Fibroblast of villous mesenchyme (primary cell): ENCODE measurements around the gene TDRD15. TPM values are rescaled to one million over a fixed set of nuclear protein-coding genes. Genes with fewer than 3 reads are reported as not detected.

Experiments
- DNase-seq: peaks from one replicate; pipeline ENCODE4 v3.0.0-alpha.2; 2010; ENCODE audit warnings: low read depth
- H3K4me3 ChIP-seq: 2 replicates; pipeline ENCODE4 v1.5.1; 2011; ENCODE audit warnings: low read depth, mild to moderate bottlenecking, low read length
- total RNA-seq: library from RNA; depleted of rRNA; stranded (reverse); fragments of >200 nt; gene quantifications from 2 replicates; pipeline ENCODE4 v1.2.3, GENCODE V29; 2012
- TF ChIP-seq, protein P1 (sequence below): IDR thresholded peaks from 2 replicates; pipeline ENCODE4 v1.5.1; 2012; ENCODE audit warnings: low read depth, mild to moderate bottlenecking, low read length; ENCODE audit not compliant: insufficient read depth

Gene TDRD15
- total RNA-seq = not detected in 2 replicates

- H3K4me3 ChIP-seq = no peak within 1 kb of the TSS
- TF ChIP-seq, protein P1, sequence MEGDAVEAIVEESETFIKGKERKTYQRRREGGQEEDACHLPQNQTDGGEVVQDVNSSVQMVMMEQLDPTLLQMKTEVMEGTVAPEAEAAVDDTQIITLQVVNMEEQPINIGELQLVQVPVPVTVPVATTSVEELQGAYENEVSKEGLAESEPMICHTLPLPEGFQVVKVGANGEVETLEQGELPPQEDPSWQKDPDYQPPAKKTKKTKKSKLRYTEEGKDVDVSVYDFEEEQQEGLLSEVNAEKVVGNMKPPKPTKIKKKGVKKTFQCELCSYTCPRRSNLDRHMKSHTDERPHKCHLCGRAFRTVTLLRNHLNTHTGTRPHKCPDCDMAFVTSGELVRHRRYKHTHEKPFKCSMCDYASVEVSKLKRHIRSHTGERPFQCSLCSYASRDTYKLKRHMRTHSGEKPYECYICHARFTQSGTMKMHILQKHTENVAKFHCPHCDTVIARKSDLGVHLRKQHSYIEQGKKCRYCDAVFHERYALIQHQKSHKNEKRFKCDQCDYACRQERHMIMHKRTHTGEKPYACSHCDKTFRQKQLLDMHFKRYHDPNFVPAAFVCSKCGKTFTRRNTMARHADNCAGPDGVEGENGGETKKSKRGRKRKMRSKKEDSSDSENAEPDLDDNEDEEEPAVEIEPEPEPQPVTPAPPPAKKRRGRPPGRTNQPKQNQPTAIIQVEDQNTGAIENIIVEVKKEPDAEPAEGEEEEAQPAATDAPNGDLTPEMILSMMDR = no peak
- no peak for DNase-seq
Observed at GRCh38 chr2:21123473-21124393, at the start of gene TDRD15. TSS of gene TDRD15 (plus strand) at chr2:21123968. CDS start at chr2:21137468, 13,500 bp downstream.

GRCh38 chr2:21078296-21078695 is 45.5 kb upstream of the TDRD15 start:
- TF ChIP-seq, protein P1 = no peak
- DNase-seq = no peak
- H3K4me3 ChIP-seq = no peak overlapping the region

- TF ChIP-seq, protein P1 = no peak
- no peak for DNase-seq
Observed at GRCh38 chr2:21083482-21083881, 40.3 kb upstream of the TDRD15 start.

DNA sequence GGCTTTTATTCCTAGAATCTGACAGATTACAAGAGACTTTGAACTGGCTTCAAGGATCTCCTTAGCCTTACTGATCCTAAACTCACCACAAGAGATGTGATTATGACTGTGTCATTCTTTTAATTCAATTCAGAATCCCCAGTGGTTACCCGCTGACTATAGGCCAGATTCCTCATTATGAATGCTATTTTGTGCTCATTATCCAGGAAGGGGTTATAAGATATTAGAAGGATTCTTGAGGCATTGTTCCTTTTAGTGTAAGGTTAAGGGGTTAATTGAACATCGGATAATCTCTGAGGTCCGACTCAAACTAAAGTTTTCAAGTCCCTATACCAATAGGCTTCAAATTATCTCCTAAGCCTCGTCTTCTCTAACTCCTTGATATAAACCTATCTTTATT is 39.4 kb upstream of the TDRD15 start:
- DNase-seq = no peak
- TF ChIP-seq, protein P1 = no peak
- no peak overlapping the region for H3K4me3 ChIP-seq

More at GRCh38 chr2:21083482-21083881, 40.3 kb upstream of the TDRD15 start:
- H3K4me3 ChIP-seq = no peak overlapping the region

DNA sequence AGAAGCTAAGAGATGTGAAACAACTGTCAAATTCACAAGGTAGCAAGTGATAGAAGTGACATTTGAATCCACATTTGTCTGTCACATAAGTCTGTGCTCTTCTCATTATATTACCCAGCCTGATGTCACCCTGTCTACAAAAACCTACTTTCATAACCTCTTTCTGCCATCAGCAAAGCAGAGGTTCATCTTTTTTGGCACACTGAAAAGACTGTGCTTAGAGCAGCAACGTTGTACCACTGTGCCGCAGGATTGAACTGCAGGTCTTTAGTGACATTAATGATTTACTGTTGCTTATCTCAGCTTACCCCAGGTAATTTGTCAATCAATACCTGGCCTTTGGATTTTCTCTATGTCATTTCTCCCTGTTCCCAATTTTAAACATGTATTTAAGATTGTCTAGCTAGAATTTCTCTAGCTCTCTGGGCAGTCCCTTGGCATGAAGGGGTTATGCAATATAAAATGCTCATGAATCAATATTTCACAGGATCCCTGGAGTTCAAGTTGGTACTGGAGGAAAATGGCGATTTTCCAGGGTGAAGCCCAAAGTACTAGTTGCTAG is 31.4 kb upstream of the TDRD15 start:
- H3K4me3 ChIP-seq = no peak overlapping the region
- no peak for DNase-seq

GRCh38 chr2:21095178-21095577 is 28.6 kb upstream of the TDRD15 start:
- no peak overlapping the region for H3K4me3 ChIP-seq
- TF ChIP-seq, protein P1 = no peak
- no peak for DNase-seq

More for the DNA sequence above, 31.4 kb upstream of the TDRD15 start:
- TF ChIP-seq, protein P1 = no peak
